Smooth muscle cell (in vitro differentiated cells): ENCODE data around the gene PCGF3. TPM values are rescaled to one million over a fixed set of nuclear protein-coding genes. Genes with fewer than 3 reads are reported as not detected.

Experiments
- DNase-seq: peaks from one replicate; lab custom pipeline; 2025; ENCODE audit not compliant: unreplicated experiment; lab: John Stamatoyannopoulos, UW
- H2AFZ ChIP-seq: fragments of 200-600 bp; sonication (generic); 2 replicates; pipeline ENCODE4 v1.6.0; 2016; ENCODE audit warnings: antibody characterized with exemption, low read depth, mild to moderate bottlenecking
- H3F3A ChIP-seq: fragments of 200-600 bp; sonication (generic); 2 replicates; pipeline ENCODE4 v1.6.0; 2017; ENCODE audit warnings: antibody characterized with exemption, low read depth
- H3K27ac ChIP-seq: fragments of 200-600 bp; sonication (generic); 2 replicates; pipeline ENCODE4 v1.5.1; 2016; ENCODE audit warnings: low read depth, mild to moderate bottlenecking
- H3K27me3 ChIP-seq: fragments of 200-600 bp; sonication (generic); 2 replicates; pipeline ENCODE4 v1.6.1; 2016; ENCODE audit warnings: low read depth, mild to moderate bottlenecking
- H3K36me3 ChIP-seq: fragments of 200-600 bp; sonication (generic); 2 replicates; pipeline ENCODE4 v1.5.1; 2016; ENCODE audit warnings: low read depth
- H3K4me1 ChIP-seq: fragments of 200-600 bp; sonication (generic); 2 replicates; pipeline ENCODE4 v1.5.1; 2016; ENCODE audit warnings: low read depth
- H3K4me2 ChIP-seq: fragments of 200-600 bp; sonication (generic); 2 replicates; pipeline ENCODE4 v1.6.0; 2016; ENCODE audit warnings: mild to moderate bottlenecking
- H3K4me3 ChIP-seq: fragments of 200-600 bp; sonication (generic); 2 replicates; pipeline ENCODE4 v1.5.1; 2016; ENCODE audit warnings: mild to moderate bottlenecking
- H3K79me2 ChIP-seq: fragments of 200-600 bp; sonication (generic); 2 replicates; pipeline ENCODE4 v1.6.0; 2016; ENCODE audit warnings: low read depth, mild to moderate bottlenecking
- H3K9ac ChIP-seq: fragments of 200-600 bp; sonication (generic); 2 replicates; pipeline ENCODE4 v1.6.0; 2016; ENCODE audit warnings: low read depth
- H3K9me3 ChIP-seq: fragments of 200-600 bp; sonication (generic); replicated peaks from 2 replicates; pipeline ENCODE4 v1.5.1; 2016; ENCODE audit warnings: low read depth
- H4K20me1 ChIP-seq: fragments of 200-600 bp; sonication (generic); 2 replicates; pipeline ENCODE4 v1.6.0; 2016; ENCODE audit warnings: low read depth
- CTCF ChIP-seq: fragments of 200-600 bp; sonication (generic); IDR thresholded peaks from 2 replicates; pipeline ENCODE4 v1.5.1; 2017; ENCODE audit warnings: borderline replicate concordance, mild to moderate bottlenecking, antibody characterized with exemption; ENCODE audit not compliant: insufficient read depth, poor library complexity, severe bottlenecking
- WGBS: methylation state at CpG from one replicate; pipeline ENCODE4 v1.1.7; 2016; ENCODE audit warnings: low lambda C conversion rate; 5-methylcytosine and 5-hydroxymethylcytosine counted together
- polyA plus RNA-seq: library from polyadenylated mRNA; unstranded; fragments of >200 nt; fragmentation: Nextera tagmentation; extraction: Ambion mirVana; gene quantifications from 2 replicates; pipeline ENCODE4 v1.2.1, GENCODE V29; 2016
- total RNA-seq: library from RNA; depleted of rRNA; stranded (reverse); fragments of >200 nt; gene quantifications from 2 replicates; pipeline ENCODE4 v1.2.3, GENCODE V29; 2014

PCGF3 gene
- total and polyA plus RNA-seq, 2 experiments from 2014 or later = 29.6 to 45.4 TPM

DNA sequence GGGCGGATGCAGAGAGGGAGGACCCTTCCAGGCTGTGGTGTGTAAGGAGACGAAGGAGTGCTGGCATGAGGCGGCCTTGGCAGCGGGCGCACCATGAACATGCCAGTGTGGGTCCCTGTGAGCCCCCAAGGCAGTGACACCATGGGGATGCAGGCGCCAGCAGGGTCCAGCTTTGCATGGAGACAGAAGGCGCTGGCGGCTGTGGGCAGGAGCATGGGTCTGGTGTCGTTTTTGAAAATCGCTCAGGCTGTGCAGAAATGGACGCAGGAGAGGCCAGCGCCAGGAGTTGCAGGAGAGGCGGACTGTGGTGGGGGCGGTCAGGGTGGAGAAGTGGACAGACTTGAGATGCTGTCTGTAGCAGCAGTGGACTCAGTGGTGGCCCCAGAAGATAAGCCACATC is 56.1 kb downstream of the PCGF3 start:
- Histone ChIP-seq H3K4me2 (no peak overlapping the region), H3K9ac (no peak overlapping the region), H3K36me3 (peaks cover 3% of the 10 kb centered on the region), H3K27ac (no peak overlapping the region), H3K4me1 (no peaks in the 10 kb centered on the region), H4K20me1 (peaks cover 78% of the 10 kb centered on the region), H3K9me3 (no peaks in the 10 kb centered on the region), H3K4me3 (no peak overlapping the region), H3K79me2 (peaks cover 4% of the 10 kb centered on the region), H3K27me3 (no peaks in the 10 kb centered on the region), H2AFZ (no peak overlapping the region), H3F3A (peaks cover 29% of the 10 kb centered on the region)
- 96% methylated on average over 14 of the region's 14 CpGs for WGBS
- DNase-seq = no peak
- no peak for TF ChIP-seq CTCF

- H3F3A ChIP-seq = peaks cover 35% of the 10 kb centered on the region
- peak; percentile 9 for TF ChIP-seq CTCF
- H3K9ac ChIP-seq = no peak overlapping the region
- peaks cover 4% of the 10 kb centered on the region for H3K79me2 ChIP-seq
- WGBS = 97% methylated on average over 24 of the region's 24 CpGs
- H3K4me1 ChIP-seq = no peaks in the 10 kb centered on the region
- no peak overlapping the region for H3K27ac ChIP-seq
- peaks cover 2% of the 10 kb centered on the region for H3K36me3 ChIP-seq
- H3K4me3 ChIP-seq = no peak overlapping the region
- no peak for DNase-seq
- no peak overlapping the region for H2AFZ ChIP-seq
- H4K20me1 ChIP-seq = peaks cover 78% of the 10 kb centered on the region
- no peaks in the 10 kb centered on the region for H3K27me3 ChIP-seq
- H3K4me2 ChIP-seq = no peak overlapping the region
- no peaks in the 10 kb centered on the region for H3K9me3 ChIP-seq
Measured at GRCh38 chr4:762211-763190, 56.9 kb downstream of the PCGF3 start.

GRCh38 chr4:763191-763810 is 57.7 kb downstream of the PCGF3 start:
- H3K4me1 ChIP-seq = no peaks in the 10 kb centered on the region
- no peaks in the 10 kb centered on the region for H3K36me3 ChIP-seq
- no peak for TF ChIP-seq CTCF
- H3K4me3 ChIP-seq = no peak overlapping the region
- H3K27ac ChIP-seq = no peak overlapping the region
- H2AFZ ChIP-seq = no peak overlapping the region
- no peak overlapping the region for H3K4me2 ChIP-seq
- WGBS = 96% methylated on average over 22 of the region's 23 CpGs
- H3K9ac ChIP-seq = no peak overlapping the region
- H4K20me1 ChIP-seq = peaks cover 82% of the 10 kb centered on the region
- no peak for DNase-seq
- no peaks in the 10 kb centered on the region for H3K27me3 ChIP-seq
- peaks cover 43% of the 10 kb centered on the region for H3F3A ChIP-seq
- peaks cover 9% of the 10 kb centered on the region for H3K79me2 ChIP-seq
- H3K9me3 ChIP-seq = no peaks in the 10 kb centered on the region
